ENCODE data around the gene RPS29.
"Not testable (repeated sequence)": the region's sequence is repeated elsewhere in the genome, so short reads cannot be mapped to it uniquely, and the experiment has no call there.

The RPS29 gene

GRCh38 chr14:49598189-49598484 lies 12.0 kb upstream of the RPS29 start:
- no peak for DNase-seq (ENCODE audit: low read depth)

- peak; percentile 48 for DNase-seq (ENCODE audit: low read depth)
Measured at GRCh38 chr14:49594347-49595091, 8.3 kb upstream of the RPS29 start.

- DNase-seq (ENCODE audit: low read depth), result no peak
Measured at GRCh38 chr14:49593016-49593415, 6.8 kb upstream of the RPS29 start.

- DNase-seq (ENCODE audit: low read depth), result no peak
Measured at GRCh38 chr14:49589387-49589786, 3.2 kb upstream of the RPS29 start.

GRCh38 chr14:49586673-49587460 lies 687 bp upstream of the RPS29 start:
- peak; percentile 70 for DNase-seq (ENCODE audit: low read depth)

GRCh38 chr14:49584981-49585640 lies 1.1 kb downstream of the RPS29 start:
- not testable (repeated sequence) for DNase-seq (ENCODE audit: low read depth)

- DNase-seq (ENCODE audit: low read depth), result no peak
Measured at GRCh38 chr14:49584058-49584457, 2.1 kb downstream of the RPS29 start.

- DNase-seq (ENCODE audit: low read depth), result no peak
Measured at GRCh38 chr14:49583629-49584028, 2.6 kb downstream of the RPS29 start.

- no peak for DNase-seq (ENCODE audit: low read depth)
Measured at GRCh38 chr14:49582113-49582977, 3.8 kb downstream of the RPS29 start.

GRCh38 chr14:49581209-49582112 lies 4.7 kb downstream of the RPS29 start:
- DNase-seq (ENCODE audit: low read depth), result no peak

- no peak for DNase-seq (ENCODE audit: low read depth)
Measured at GRCh38 chr14:49579841-49580240, 6.3 kb downstream of the RPS29 start.

GRCh38 chr14:49578141-49578540 lies 8.0 kb downstream of the RPS29 start:
- DNase-seq (ENCODE audit: low read depth), result no peak

- DNase-seq (ENCODE audit: low read depth), result no peak
Measured at GRCh38 chr14:49574038-49574437, 12.1 kb downstream of the RPS29 start.

GRCh38 chr14:49569281-49569680 lies 16.9 kb downstream of the RPS29 start:
- no peak for DNase-seq (ENCODE audit: low read depth)

GRCh38 chr14:49566714-49567113 lies 19.5 kb downstream of the RPS29 start:
- no peak for DNase-seq (ENCODE audit: low read depth)

GRCh38 chr14:49559979-49560768 lies 26.0 kb downstream of the RPS29 start:
- DNase-seq (ENCODE audit: low read depth), result no peak

GRCh38 chr14:49553892-49554291 lies 32.3 kb downstream of the RPS29 start:
- no peak for DNase-seq (ENCODE audit: low read depth)

- no peak for DNase-seq (ENCODE audit: low read depth)
Measured at GRCh38 chr14:49553106-49553505, 33.1 kb downstream of the RPS29 start.

GRCh38 chr14:49551569-49551968 lies 34.6 kb downstream of the RPS29 start:
- DNase-seq (ENCODE audit: low read depth), result no peak
